IMR-90 (cell line): ENCODE results near the gene GABPB2. TPM values are rescaled to one million over a fixed set of nuclear protein-coding genes. Genes with fewer than 3 reads are reported as not detected.

Experiments used
- ATAC-seq: fragments of 200-7000 bp; cut with Tn5 transposase; 2 replicates; pipeline ENCODE4 v1.9.1; 2020; ENCODE audit warnings: low read depth, mild to moderate bottlenecking, moderate library complexity
- BruUV-seq: library from RNA; stranded (reverse); fragments of 400-500 nt; replicated peaks from 2 replicates; lab custom pipeline; 2021; lab: Mats Ljungman, UMichigan
- CTCF ChIA-PET: fragments of 300-600 bp; formaldehyde crosslinking; extraction: SDS; loops from one replicate; lab custom pipeline; 2021; ENCODE audit warnings: antibody characterized with exemption; lab: Yijun Ruan, JAX
- POLR2A ChIA-PET: fragments of 300-600 bp; sonication (Branson Sonifier 250); formaldehyde crosslinking; loops from one replicate; lab custom pipeline; 2022; ENCODE audit warnings: antibody characterized with exemption; ENCODE audit not compliant: unreplicated experiment; lab: Charles Lee
- DNase-seq: peaks from one replicate; pipeline ENCODE4 v3.0.0; 2013
- H2AFZ ChIP-seq: replicated peaks from 2 replicates; pipeline ENCODE3; 2013; ENCODE audit warnings: low read length, mild to moderate bottlenecking; ENCODE audit not compliant: poor library complexity
- H2AK5ac ChIP-seq: 2 replicates; pipeline ENCODE4 v1.6.1; 2013; ENCODE audit warnings: low read depth, low read length, inconsistent platforms
- H2AK9ac ChIP-seq: replicated peaks from 2 replicates; pipeline ENCODE3; 2013; ENCODE audit warnings: mild to moderate bottlenecking, low read depth, low read length, moderate library complexity; ENCODE audit not compliant: poor library complexity
- H2BK120ac ChIP-seq: 2 replicates; pipeline ENCODE4 v1.6.1; 2013; ENCODE audit warnings: low read depth, low read length, inconsistent platforms
- H2BK15ac ChIP-seq: 3 replicates; pipeline ENCODE4 v1.6.1; 2013; ENCODE audit warnings: low read depth, low read length, inconsistent platforms
- H2BK20ac ChIP-seq: 2 replicates; pipeline ENCODE4 v1.6.1; 2013; ENCODE audit warnings: low read depth, mild to moderate bottlenecking, inconsistent platforms, low read length, moderate library complexity
- H2BK5ac ChIP-seq: 2 replicates; pipeline ENCODE4 v1.6.1; 2013; ENCODE audit warnings: mild to moderate bottlenecking, low read depth, low read length, inconsistent platforms; ENCODE audit not compliant: poor library complexity, severe bottlenecking
- H3K14ac ChIP-seq: replicated peaks from 2 replicates; pipeline ENCODE4 v1.6.1; 2013; ENCODE audit warnings: low read depth, low read length, inconsistent platforms
- H3K18ac ChIP-seq: 2 replicates; pipeline ENCODE4 v1.6.1; 2013; ENCODE audit warnings: low read depth, low read length, control low read depth
- H3K23ac ChIP-seq: 2 replicates; pipeline ENCODE4 v1.6.1; 2013; ENCODE audit warnings: low read depth, low read length, inconsistent platforms
- H3K27ac ChIP-seq: 2 replicates; pipeline ENCODE4 v1.5.1; 2013; ENCODE audit warnings: mild to moderate bottlenecking, control low read depth, low read length; ENCODE audit not compliant: insufficient read depth
- H3K27me3 ChIP-seq: 2 replicates; pipeline ENCODE4 v1.6.1; 2013; ENCODE audit warnings: low read length; ENCODE audit not compliant: control insufficient read depth, insufficient read depth
- H3K36me3 ChIP-seq: 2 replicates; pipeline ENCODE4 v1.6.1; 2013; ENCODE audit warnings: low read length, mixed read lengths; ENCODE audit not compliant: control insufficient read depth, insufficient read depth
- H3K4ac ChIP-seq: 2 replicates; pipeline ENCODE4 v1.6.1; 2013; ENCODE audit warnings: low read depth, low read length, inconsistent platforms
- H3K4me1 ChIP-seq: 2 replicates; pipeline ENCODE4 v1.6.1; 2013; ENCODE audit warnings: low read length, mixed read lengths; ENCODE audit not compliant: control insufficient read depth, insufficient read depth
- H3K4me2 ChIP-seq: 2 replicates; pipeline ENCODE4 v1.6.1; 2013; ENCODE audit warnings: low read depth, mild to moderate bottlenecking, control low read depth, low read length, moderate library complexity
- H3K4me3 ChIP-seq: 2 replicates; pipeline ENCODE4 v1.5.1; 2013; ENCODE audit warnings: low read depth, mild to moderate bottlenecking, control low read depth, low read length, moderate library complexity; ENCODE audit not compliant: insufficient read depth
- H3K56ac ChIP-seq: 2 replicates; pipeline ENCODE4 v1.6.1; 2013; ENCODE audit warnings: low read length, inconsistent platforms; ENCODE audit not compliant: insufficient read depth; ENCODE audit errors: extremely low read depth
- H3K79me1 ChIP-seq, 2 experiments: 2 replicates each; pipeline ENCODE4 v1.6.1; 2013; ENCODE audit warnings: low read length in 2 of 2, inconsistent platforms in 1 of 2, low read depth in 1 of 2
- H3K9ac ChIP-seq: 2 replicates; pipeline ENCODE4 v1.6.1; 2013; ENCODE audit warnings: low read depth, low read length, control low read depth
- H3K9me1 ChIP-seq: 2 replicates; pipeline ENCODE4 v1.6.1; 2013; ENCODE audit warnings: low read length, inconsistent platforms; ENCODE audit not compliant: insufficient read depth
- H3K9me3 ChIP-seq: 2 replicates; pipeline ENCODE4 v1.6.1; 2013; ENCODE audit warnings: low read length; ENCODE audit not compliant: control insufficient read depth, insufficient read depth
- H4K20me1 ChIP-seq: 2 replicates; pipeline ENCODE4 v1.6.1; 2013; ENCODE audit warnings: low read length, inconsistent platforms; ENCODE audit not compliant: insufficient read depth
- H4K5ac ChIP-seq: 2 replicates; pipeline ENCODE4 v1.6.1; 2013; ENCODE audit warnings: mild to moderate bottlenecking, low read depth, low read length, control low read depth
- H4K8ac ChIP-seq, 2 experiments: 2 replicates each; pipeline ENCODE4 v1.6.1; 2013; ENCODE audit warnings: low read depth in 2 of 2, low read length in 2 of 2, control low read depth in 1 of 2, inconsistent platforms in 1 of 2
- H4K91ac ChIP-seq: 2 replicates; pipeline ENCODE4 v1.6.1; 2013; ENCODE audit warnings: low read depth, low read length, inconsistent platforms; ENCODE audit not compliant: insufficient read depth
- BHLHE40 ChIP-seq: fragments of 150-350 bp; IDR thresholded peaks from 2 replicates; pipeline ENCODE4 v1.6.1; 2016; ENCODE audit warnings: mild to moderate bottlenecking, low read depth, low read length
- CEBPB ChIP-seq: IDR thresholded peaks from 2 replicates; pipeline ENCODE4 v1.6.1; 2012; ENCODE audit warnings: low read depth, low read length, improper control_type of control experiment
- CHD1 ChIP-seq: IDR thresholded peaks from 2 replicates; pipeline ENCODE4 v1.6.1; 2012; ENCODE audit warnings: low read depth, low read length, improper control_type of control experiment
- ELK1 ChIP-seq: fragments of 150-350 bp; IDR thresholded peaks from 2 replicates; pipeline ENCODE4 v1.6.1; 2016; ENCODE audit warnings: low read depth, mild to moderate bottlenecking, low read length, moderate library complexity, borderline replicate concordance
- FOS ChIP-seq: fragments of 150-350 bp; IDR thresholded peaks from 2 replicates; pipeline ENCODE4 v1.6.1; 2016; ENCODE audit warnings: low read depth, low read length
- MAFK ChIP-seq: IDR thresholded peaks from 2 replicates; pipeline ENCODE4 v1.6.1; 2012; ENCODE audit warnings: low read depth, low read length, improper control_type of control experiment
- MAZ ChIP-seq: IDR thresholded peaks from 2 replicates; pipeline ENCODE4 v1.6.1; 2012; ENCODE audit warnings: low read depth, mild to moderate bottlenecking, low read length, improper control_type of control experiment, moderate library complexity, borderline replicate concordance
- MXI1 ChIP-seq: IDR thresholded peaks from 2 replicates; pipeline ENCODE4 v1.6.1; 2012; ENCODE audit warnings: low read depth, mild to moderate bottlenecking, low read length, moderate library complexity, borderline replicate concordance
- NFE2L2 ChIP-seq: fragments of 150-350 bp; IDR thresholded peaks from 2 replicates; pipeline ENCODE4 v1.6.1; 2016; ENCODE audit warnings: low read depth, mild to moderate bottlenecking, low read length
- POLR2A ChIP-seq: IDR thresholded peaks from 2 replicates; pipeline ENCODE4 v1.6.1; 2012; ENCODE audit warnings: mild to moderate bottlenecking, low read depth, low read length
- RAD21 ChIP-seq: IDR thresholded peaks from 2 replicates; pipeline ENCODE4 v1.6.1; 2012; ENCODE audit warnings: low read length, improper control_type of control experiment
- RCOR1 ChIP-seq: IDR thresholded peaks from 2 replicates; pipeline ENCODE4 v1.6.1; 2012; ENCODE audit warnings: mild to moderate bottlenecking, low read length, improper control_type of control experiment; ENCODE audit not compliant: insufficient replicate concordance
- RFX5 ChIP-seq: IDR thresholded peaks from 2 replicates; pipeline ENCODE4 v1.8.0; 2012; ENCODE audit warnings: low read depth, mild to moderate bottlenecking, low read length, moderate library complexity
- SMC3 ChIP-seq: fragments of 150-350 bp; IDR thresholded peaks from 2 replicates; pipeline ENCODE4 v1.6.1; 2016; ENCODE audit warnings: low read depth, mild to moderate bottlenecking, antibody characterized with exemption, low read length, moderate library complexity
- USF2 ChIP-seq: fragments of 150-350 bp; IDR thresholded peaks from 2 replicates; pipeline ENCODE4 v1.6.1; 2017; ENCODE audit warnings: mild to moderate bottlenecking, antibody characterized with exemption, low read length, low read depth
- WGBS, 2 experiments: methylation state at CpG; one replicate each; pipeline versions ENCODE4 v1.1.5 to v1.1.7; 2013; ENCODE audit warnings: missing lambda C conversion rate in 2 of 2; ENCODE audit not compliant: insufficient read length in 1 of 2; ENCODE audit errors: extremely low coverage in 2 of 2; 5-methylcytosine and 5-hydroxymethylcytosine counted together
- dilution Hi-C: fragments of 300-500 bp; cut with HindIII; formaldehyde crosslinking; loops from one replicate; pipeline ENCODE4 v1.14.3; 2018; ENCODE audit warnings: low sequenced_read_pairs; ENCODE audit not compliant: unreplicated experiment
- in situ Hi-C: fragments of 300-500 bp; cut with MboI; formaldehyde crosslinking; loops from 3 replicates; pipeline ENCODE4 v1.14.3; 2019; ENCODE audit warnings: low sequenced_read_pairs, inconsistent platforms, mixed read lengths
- intact Hi-C: fragments of 100-400 bp; cut with micrococcal nuclease; formaldehyde crosslinking; loops from 2 replicates; pipeline ENCODE4 v1.10.0; 2022
- polyA plus RNA-seq, 3 experiments: library from polyadenylated mRNA; depleted of rRNA; stranded (reverse); fragments of >200 nt; gene quantifications; 2 replicates each; pipeline ENCODE4 v1.2.3, GENCODE V29; 2012; ENCODE audit warnings: low replicate concordance in 1 of 3
- total RNA-seq: library from RNA; depleted of rRNA; stranded (reverse); fragments of >200 nt; gene quantifications from 2 replicates; pipeline ENCODE4 v1.2.3, GENCODE V29; 2012
- TF ChIP-seq, protein P1 (sequence below): conservative IDR thresholded peaks from 2 replicates; pipeline ENCODE4 v1.5.1; 2012; ENCODE audit warnings: mild to moderate bottlenecking, low read depth, low read length, improper control_type of control experiment

Gene GABPB2
- total and polyA plus RNA-seq, 2 of the 4 experiments (the other 2 are of a cell fraction) = 7.5 to 12.9 TPM

- H3K27me3 ChIP-seq = no peaks in the 10 kb centered on the region
- peak overlapping the region; percentile 62 for H2AK5ac ChIP-seq
- peak overlapping the region; percentile 86 for H4K5ac ChIP-seq
- peak overlapping the region; percentile 98 for H3K4ac ChIP-seq
- peak overlapping the region; percentile 80 for H2BK5ac ChIP-seq
- peak overlapping the region; percentile 93 for H3K23ac ChIP-seq
- peaks cover 4% of the 10 kb centered on the region for H3K4me1 ChIP-seq
- peak overlapping the region; percentile 84 for H3K56ac ChIP-seq
- H3K79me1 ChIP-seq = peaks cover 10 to 43% of the 10 kb centered on the region in 2 experiments
- H3K9ac ChIP-seq = peak overlapping the region; percentile 89
- dilution Hi-C loops (no loop called here), in situ Hi-C loops (no loop called here), intact Hi-C loops (no loop called here)
- peak overlapping the region; percentile 35; the same call in 1 of the 3 replicates for H2BK15ac ChIP-seq
- peak overlapping the region; percentile 65 for H3K4me3 ChIP-seq
- H2BK20ac ChIP-seq = no peak overlapping the region
- peak overlapping the region; percentile 71 for H4K91ac ChIP-seq
- CTCF ChIA-PET = no interaction called here
- DNase-seq (peak; percentile 49), ATAC-seq (peak; percentile 64)
- H2AFZ ChIP-seq = peak overlapping the region; percentile 94
- peak overlapping the region; percentile 99 for H3K14ac ChIP-seq
- no peak for TF ChIP-seq RAD21
- no peak for TF ChIP-seq CHD1
- no peak for TF ChIP-seq FOS
- no peak for TF ChIP-seq BHLHE40
- no peak for TF ChIP-seq RCOR1
- no peak for TF ChIP-seq MAFK
- no peak for TF ChIP-seq SMC3
- no peak for TF ChIP-seq CEBPB
- TF ChIP-seq ELK1 = no peak
- no peak for TF ChIP-seq MXI1
- TF ChIP-seq USF2 = no peak
- TF ChIP-seq RFX5 = no peak
- TF ChIP-seq, protein P1, sequence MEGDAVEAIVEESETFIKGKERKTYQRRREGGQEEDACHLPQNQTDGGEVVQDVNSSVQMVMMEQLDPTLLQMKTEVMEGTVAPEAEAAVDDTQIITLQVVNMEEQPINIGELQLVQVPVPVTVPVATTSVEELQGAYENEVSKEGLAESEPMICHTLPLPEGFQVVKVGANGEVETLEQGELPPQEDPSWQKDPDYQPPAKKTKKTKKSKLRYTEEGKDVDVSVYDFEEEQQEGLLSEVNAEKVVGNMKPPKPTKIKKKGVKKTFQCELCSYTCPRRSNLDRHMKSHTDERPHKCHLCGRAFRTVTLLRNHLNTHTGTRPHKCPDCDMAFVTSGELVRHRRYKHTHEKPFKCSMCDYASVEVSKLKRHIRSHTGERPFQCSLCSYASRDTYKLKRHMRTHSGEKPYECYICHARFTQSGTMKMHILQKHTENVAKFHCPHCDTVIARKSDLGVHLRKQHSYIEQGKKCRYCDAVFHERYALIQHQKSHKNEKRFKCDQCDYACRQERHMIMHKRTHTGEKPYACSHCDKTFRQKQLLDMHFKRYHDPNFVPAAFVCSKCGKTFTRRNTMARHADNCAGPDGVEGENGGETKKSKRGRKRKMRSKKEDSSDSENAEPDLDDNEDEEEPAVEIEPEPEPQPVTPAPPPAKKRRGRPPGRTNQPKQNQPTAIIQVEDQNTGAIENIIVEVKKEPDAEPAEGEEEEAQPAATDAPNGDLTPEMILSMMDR = no peak
- TF ChIP-seq MAZ = no peak
- TF ChIP-seq POLR2A = no peak
- no peak for TF ChIP-seq NFE2L2
- no peaks in the 10 kb centered on the region for H3K9me3 ChIP-seq
- H2BK120ac ChIP-seq = peak overlapping the region; percentile 64
- POLR2A ChIA-PET = no interaction called here
- H4K8ac ChIP-seq = peak overlapping the region; percentile 79 to 99
- H3K18ac ChIP-seq = peak overlapping the region; percentile 73
- no peaks in the 10 kb centered on the region for H3K9me1 ChIP-seq
- H2AK9ac ChIP-seq = peak overlapping the region; percentile 97
- BruUV-seq = no TSS peak
- H4K20me1 ChIP-seq = no peaks in the 10 kb centered on the region
- H3K4me2 ChIP-seq = peak overlapping the region; percentile 84
- H3K36me3 ChIP-seq = peaks cover 23% of the 10 kb centered on the region
- 0% methylated on average over 9 of the region's 15 CpGs; no CpG with 5 or more reads in 1 of the 2 experiments for WGBS, 2 experiments
- peak overlapping the region; percentile 78 for H3K27ac ChIP-seq
Measured at GRCh38 chr1:151165281-151165737, 94.7 kb downstream of the GABPB2 start.
